SK-N-SH (cell line): Measurements from ENCODE around the gene SNCAIP. TPM values are rescaled to one million over a fixed set of nuclear protein-coding genes. Genes with fewer than 3 reads are reported as not detected.

Experiments used
- CTCF ChIA-PET: fragments of 300-600, 350-600 bp; formaldehyde crosslinking; extraction: SDS; loops from one replicate; lab custom pipeline; 2021; lab: Yijun Ruan, JAX
- POLR2A ChIA-PET: fragments of 350-600 bp; sonication (Branson Sonifier 250); formaldehyde crosslinking; extraction: SDS; loops from one replicate; lab custom pipeline; 2020; ENCODE audit warnings: antibody characterized with exemption, inconsistent platforms; lab: Yijun Ruan, JAX
- DNase-seq: peaks from one replicate; pipeline ENCODE4 v3.0.0; 2012
- H2AFZ ChIP-seq: fragments of 200-600 bp; sonication (generic); 2 replicates; pipeline ENCODE4 v1.8.1; 2016; ENCODE audit warnings: antibody characterized with exemption, mild to moderate bottlenecking, low read depth
- H3F3A ChIP-seq: fragments of 200-600 bp; sonication (generic); replicated peaks from 2 replicates; pipeline ENCODE3; 2016; ENCODE audit warnings: antibody characterized with exemption, mild to moderate bottlenecking; ENCODE audit not compliant: insufficient read depth
- H3K27ac ChIP-seq, 2 experiments: fragments of 200-500 bp in 1 of 2; fragments of 200-600 bp in 1 of 2; sonication (Bioruptor generic) in 1 of 2; sonication (generic), shearing (Covaris generic) in 1 of 2; 2 replicates each; pipeline versions ENCODE4 v1.5.1 to v1.6.1; 2014 to 2016; ENCODE audit warnings: low read depth in 2 of 2, inconsistent platforms in 1 of 2, low read length in 1 of 2, mild to moderate bottlenecking in 1 of 2, mixed read lengths in 1 of 2
- H3K27me3 ChIP-seq: fragments of 200-600 bp; sonication (generic), shearing (Covaris generic); 2 replicates; pipeline ENCODE4 v1.6.1; 2016; ENCODE audit warnings: mixed run types; ENCODE audit not compliant: insufficient read depth
- H3K36me3 ChIP-seq, 2 experiments: fragments of 200-500 bp in 1 of 2; fragments of 200-600 bp in 1 of 2; sonication (Bioruptor generic) in 1 of 2; sonication (generic) in 1 of 2; replicated peaks in 1 of 2; 2 replicates each; pipeline versions ENCODE3 to v1.5.1; 2014 to 2016; ENCODE audit warnings: low read length in 1 of 2, mild to moderate bottlenecking in 1 of 2; ENCODE audit not compliant: insufficient read depth in 2 of 2, control insufficient read depth in 1 of 2
- H3K4me1 ChIP-seq, 2 experiments: fragments of 200-500 bp in 1 of 2; fragments of 200-600 bp in 1 of 2; sonication (Bioruptor generic) in 1 of 2; sonication (generic), shearing (Covaris generic) in 1 of 2; 2 replicates each; pipeline versions ENCODE4 v1.5.1 to v1.6.1; 2014 to 2016; ENCODE audit warnings: low read depth in 1 of 2, low read length in 1 of 2, mixed run types in 1 of 2; ENCODE audit not compliant: insufficient read depth in 2 of 2, control insufficient read depth in 1 of 2
- H3K4me2 ChIP-seq: fragments of 200-600 bp; sonication (generic), shearing (Covaris generic); 2 replicates; pipeline ENCODE4 v1.6.1; 2017; ENCODE audit warnings: mixed run types
- H3K4me3 ChIP-seq, 2 experiments: fragments of 200-500 bp in 1 of 2; fragments of 200-600 bp in 1 of 2; sonication (Bioruptor generic) in 1 of 2; sonication (generic), shearing (Covaris generic) in 1 of 2; 2 replicates each; pipeline versions ENCODE4 v1.5.1 to v1.8.1; 2014 to 2016; ENCODE audit warnings: low read depth in 2 of 2, inconsistent platforms in 1 of 2, low read length in 1 of 2, mild to moderate bottlenecking in 1 of 2, mixed read lengths in 1 of 2, moderate library complexity in 1 of 2
- H3K79me2 ChIP-seq: fragments of 200-600 bp; sonication (generic); 2 replicates; pipeline ENCODE4 v1.8.1; 2017; ENCODE audit warnings: mild to moderate bottlenecking; ENCODE audit not compliant: insufficient read depth
- H3K9ac ChIP-seq: fragments of 200-600 bp; sonication (generic); 2 replicates; pipeline ENCODE4 v1.6.1; 2017; ENCODE audit warnings: mixed run types
- H3K9me2 ChIP-seq: fragments of 200-600 bp; sonication (generic); 2 replicates; pipeline ENCODE4 v1.6.1; 2017; ENCODE audit warnings: mixed run types
- H3K9me3 ChIP-seq: fragments of 200-600 bp; sonication (generic); 2 replicates; pipeline ENCODE4 v1.6.1; 2017; ENCODE audit warnings: mixed run types, mild to moderate bottlenecking, moderate library complexity
- H4K20me1 ChIP-seq: fragments of 200-600 bp; sonication (generic); 2 replicates; pipeline ENCODE4 v1.6.1; 2017; ENCODE audit warnings: mild to moderate bottlenecking, mixed run types; ENCODE audit not compliant: insufficient read depth
- CHD2 ChIP-seq: fragments of 150-350 bp; IDR thresholded peaks from 2 replicates; pipeline ENCODE4 v1.6.1; 2018; ENCODE audit warnings: low read length; ENCODE audit not compliant: partially characterized antibody
- ELF1 ChIP-seq: IDR thresholded peaks from 2 replicates; pipeline ENCODE4 v1.4.0; 2012
- FOSL2 ChIP-seq: IDR thresholded peaks from 2 replicates; pipeline ENCODE4 v1.4.0; 2012; ENCODE audit warnings: low read depth, mild to moderate bottlenecking, moderate library complexity, borderline replicate concordance
- GABPA ChIP-seq: IDR thresholded peaks from 2 replicates; pipeline ENCODE4 v1.4.0; 2012; ENCODE audit warnings: low read depth, mild to moderate bottlenecking
- GATA2 ChIP-seq: sonication (generic); formaldehyde crosslinking; IDR thresholded peaks from 2 replicates; pipeline ENCODE4 v1.5.0; 2020; ENCODE audit warnings: mild to moderate bottlenecking, missing genetic modification reagents
- IRF3 ChIP-seq: fragments of 150-350 bp; IDR thresholded peaks from 2 replicates; pipeline ENCODE4 v1.6.1; 2016; ENCODE audit warnings: mild to moderate bottlenecking, low read depth, low read length
- JUND ChIP-seq: IDR thresholded peaks from 2 replicates; pipeline ENCODE4 v1.4.0; 2012
- MAX ChIP-seq: IDR thresholded peaks from 2 replicates; pipeline ENCODE4 v1.4.0; 2012; ENCODE audit warnings: low read depth
- MXI1 ChIP-seq: IDR thresholded peaks from 2 replicates; pipeline ENCODE4 v1.6.1; 2012; ENCODE audit warnings: mild to moderate bottlenecking, low read depth, low read length, improper control_type of control experiment
- NRF1 ChIP-seq: IDR thresholded peaks from 2 replicates; pipeline ENCODE4 v1.6.1; 2012; ENCODE audit warnings: low read depth, mild to moderate bottlenecking, low read length
- POLR2AphosphoS5 ChIP-seq: IDR thresholded peaks from 2 replicates; pipeline ENCODE4 v1.6.1; 2012; ENCODE audit warnings: low read depth, low read length
- RAD21 ChIP-seq: IDR thresholded peaks from 2 replicates; pipeline ENCODE4 v1.6.1; 2012; ENCODE audit warnings: mild to moderate bottlenecking, low read length
- RCOR1 ChIP-seq: fragments of 150-350 bp; IDR thresholded peaks from 2 replicates; pipeline ENCODE4 v1.6.1; 2017; ENCODE audit warnings: antibody characterized with exemption, low read length
- REST ChIP-seq: IDR thresholded peaks from 2 replicates; pipeline ENCODE4 v1.6.1; 2012; ENCODE audit warnings: mild to moderate bottlenecking, low read depth, low read length, moderate library complexity
- RFX5 ChIP-seq: IDR thresholded peaks from 2 replicates; pipeline ENCODE4 v1.6.1; 2012; ENCODE audit warnings: mild to moderate bottlenecking, improper control_type of control experiment, low read length
- RXRA ChIP-seq: IDR thresholded peaks from 2 replicates; pipeline ENCODE4 v1.4.0; 2012; ENCODE audit warnings: low read depth, mild to moderate bottlenecking, borderline replicate concordance
- SIN3A ChIP-seq: IDR thresholded peaks from 2 replicates; pipeline ENCODE4 v1.6.1; 2012; ENCODE audit warnings: low read depth, mild to moderate bottlenecking, low read length, moderate library complexity, borderline replicate concordance
- TAF1 ChIP-seq: IDR thresholded peaks from 2 replicates; pipeline ENCODE4 v1.6.1; 2012; ENCODE audit warnings: low read depth, mild to moderate bottlenecking, low read length, moderate library complexity, borderline replicate concordance
- USF1 ChIP-seq: IDR thresholded peaks from 2 replicates; pipeline ENCODE4 v1.4.0; 2012; ENCODE audit warnings: low read depth, borderline replicate concordance
- ZBTB33 ChIP-seq: IDR thresholded peaks from 2 replicates; pipeline ENCODE4 v1.4.0; 2012; ENCODE audit warnings: low read depth, borderline replicate concordance
- WGBS: methylation state at CpG from one replicate; pipeline ENCODE4 v1.1.6; 2017; ENCODE audit warnings: low lambda C conversion rate; 5-methylcytosine and 5-hydroxymethylcytosine counted together
- polyA plus RNA-seq, 3 experiments: library from polyadenylated mRNA; depleted of rRNA; stranded (reverse); fragments of >200 nt; gene quantifications; 2 replicates each; pipeline ENCODE4 v1.2.3, GENCODE V29; 2012

The SNCAIP gene
- polyA plus RNA-seq, 1 of the 3 experiments (the other 2 are of a cell fraction), result not detected

- Histone ChIP-seq H3F3A (no peaks in the 10 kb centered on the region), H3K4me3 (no peak overlapping the region), H3K9ac (no peak overlapping the region), H2AFZ (no peak overlapping the region), H3K79me2 (no peaks in the 10 kb centered on the region), H3K4me2 (no peak overlapping the region), H3K36me3 (no peaks in the 10 kb centered on the region), H3K9me3 (no peaks in the 10 kb centered on the region), H4K20me1 (no peaks in the 10 kb centered on the region), H3K9me2 (no peaks in the 10 kb centered on the region), H3K27ac (no peak overlapping the region), H3K27me3 (no peaks in the 10 kb centered on the region), H3K4me1 (peaks cover 0 to 2% of the 10 kb centered on the region in 2 experiments; a peak in 1 of 4 replicates)
- POLR2A ChIA-PET, result interaction anchor here (0.6 kb wide), 1 partner anchor 767 kb away, joined by 5 read pairs; no protein-coding TSS in a partner anchor
- no peak for DNase-seq
- 81% methylated on average over 1 of the region's 1 CpG for WGBS
- TF ChIP-seq ZBTB33, result no peak
- no peak for TF ChIP-seq CHD2
- no peak for TF ChIP-seq RAD21
- no peak for TF ChIP-seq SIN3A
- no peak for TF ChIP-seq NRF1
- no peak for TF ChIP-seq GABPA
- TF ChIP-seq FOSL2, result no peak
- no peak for TF ChIP-seq MAX
- TF ChIP-seq JUND, result no peak
- no peak for TF ChIP-seq IRF3
- TF ChIP-seq GATA2 (CRISPR knock-in tag), result no peak
- no peak for TF ChIP-seq TAF1
- no peak for TF ChIP-seq RXRA
- no peak for TF ChIP-seq ELF1
- TF ChIP-seq RCOR1, result no peak
- no peak for TF ChIP-seq USF1
- no peak for TF ChIP-seq POLR2AphosphoS5
- TF ChIP-seq REST, result no peak
- no peak for TF ChIP-seq MXI1
- TF ChIP-seq RFX5, result no peak
- CTCF ChIA-PET, result interaction anchor here (10.7 kb wide), 1 partner anchor 214 kb away, joined by 212 read pairs; no protein-coding TSS in a partner anchor
These were observed 96.7 kb downstream of the SNCAIP start for GRCh38 chr5:122408592-122409224.
